Neuronal stem cell (in vitro differentiated cells): ENCODE results near the gene LIFR.

Experiments
- DNase-seq: peaks from one replicate; pipeline ENCODE4 v3.0.0-alpha.2; 2013; ENCODE audit warnings: low spot score
- H2AFZ ChIP-seq: one replicate; pipeline ENCODE4 v1.6.1; 2013; ENCODE audit warnings: mild to moderate bottlenecking, low read length, inconsistent platforms
- H2AK5ac ChIP-seq: 2 replicates; pipeline ENCODE4 v1.6.1; 2013; ENCODE audit warnings: low read depth, mild to moderate bottlenecking, inconsistent platforms, low read length, moderate library complexity, mixed read lengths
- H2BK120ac ChIP-seq: 2 replicates; pipeline ENCODE4 v1.6.1; 2013; ENCODE audit warnings: low read depth, mild to moderate bottlenecking, inconsistent platforms, low read length, moderate library complexity, mixed read lengths
- H2BK12ac ChIP-seq: one replicate; pipeline ENCODE4 v1.6.1; 2013; ENCODE audit warnings: low read length, inconsistent platforms
- H2BK15ac ChIP-seq: 2 replicates; pipeline ENCODE4 v1.6.1; 2013; ENCODE audit warnings: mild to moderate bottlenecking, low read length, inconsistent platforms, mixed read lengths
- H2BK5ac ChIP-seq: one replicate; pipeline ENCODE4 v1.6.1; 2013; ENCODE audit warnings: inconsistent platforms, mild to moderate bottlenecking, low read length, moderate library complexity
- H3K14ac ChIP-seq: one replicate; pipeline ENCODE4 v1.6.1; 2013; ENCODE audit warnings: low read length, inconsistent platforms
- H3K18ac ChIP-seq: 2 replicates; pipeline ENCODE4 v1.6.1; 2013; ENCODE audit warnings: low read length, inconsistent platforms
- H3K23ac ChIP-seq: 2 replicates; pipeline ENCODE4 v1.6.1; 2013; ENCODE audit warnings: low read depth, mild to moderate bottlenecking, mixed read lengths, low read length, inconsistent platforms; ENCODE audit not compliant: poor library complexity
- H3K27ac ChIP-seq: replicated peaks from 3 replicates; pipeline ENCODE4 v1.5.1; 2013; ENCODE audit warnings: low read length, inconsistent platforms
- H3K27me3 ChIP-seq, 3 experiments: 2 replicates each; pipeline ENCODE4 v1.6.1; 2013; ENCODE audit warnings: low read length in 3 of 3, mild to moderate bottlenecking in 2 of 3, inconsistent platforms in 1 of 3, low read depth in 1 of 3, mixed read lengths in 1 of 3, moderate library complexity in 1 of 3; ENCODE audit not compliant: control insufficient read depth in 3 of 3, insufficient read depth in 3 of 3
- H3K36me3 ChIP-seq, 2 donors: replicated peaks in 1 of 2; 2 replicates each; pipeline ENCODE4 v1.6.1; 2013; ENCODE audit warnings: low read length in 2 of 2; ENCODE audit not compliant: control insufficient read depth in 2 of 2, insufficient read depth in 2 of 2
- H3K4ac ChIP-seq: 2 replicates; pipeline ENCODE4 v1.6.1; 2013; ENCODE audit warnings: inconsistent platforms, mild to moderate bottlenecking, low read length, moderate library complexity
- H3K4me1 ChIP-seq, 2 donors: 1 replicate in 1 of 2; 2 replicates in 1 of 2; pipeline ENCODE4 v1.6.1; 2013; ENCODE audit warnings: low read length in 2 of 2, low read depth in 1 of 2; ENCODE audit not compliant: control insufficient read depth in 2 of 2, insufficient read depth in 1 of 2
- H3K4me2 ChIP-seq: one replicate; pipeline ENCODE4 v1.6.1; 2013; ENCODE audit warnings: mild to moderate bottlenecking, low read length, inconsistent platforms; ENCODE audit not compliant: insufficient read depth, poor library complexity, severe bottlenecking
- H3K4me3 ChIP-seq, 2 donors: 2 replicates each; pipeline ENCODE4 v1.5.1; 2013; ENCODE audit warnings: low read length in 2 of 2, mild to moderate bottlenecking in 2 of 2, inconsistent platforms in 1 of 2, moderate library complexity in 1 of 2
- H3K79me1 ChIP-seq: one replicate; pipeline ENCODE4 v1.6.1; 2013; ENCODE audit warnings: low read depth, mild to moderate bottlenecking, inconsistent platforms, low read length, moderate library complexity
- H3K9ac ChIP-seq: one replicate; pipeline ENCODE4 v1.6.1; 2013; ENCODE audit warnings: mild to moderate bottlenecking, low read depth, low read length, inconsistent platforms; ENCODE audit not compliant: poor library complexity
- H3K9me3 ChIP-seq, 2 donors: replicated peaks in 1 of 2; 2 replicates each; pipeline versions ENCODE3 to v1.6.1; 2013; ENCODE audit warnings: low read length in 2 of 2, mild to moderate bottlenecking in 2 of 2, inconsistent platforms in 1 of 2, low read depth in 1 of 2, mixed read lengths in 1 of 2, moderate library complexity in 1 of 2; ENCODE audit not compliant: control insufficient read depth in 2 of 2, insufficient read depth in 1 of 2
- H4K8ac ChIP-seq: one replicate; pipeline ENCODE4 v1.6.1; 2013; ENCODE audit warnings: low read depth, mild to moderate bottlenecking, inconsistent platforms, low read length, moderate library complexity
- H4K91ac ChIP-seq: one replicate; pipeline ENCODE4 v1.6.1; 2013; ENCODE audit warnings: low read length, low read depth, mild to moderate bottlenecking, inconsistent platforms; ENCODE audit not compliant: poor library complexity
- WGBS, 2 donors: extraction: QIAGEN DNeasy Blood & Tissue Kit; methylation state at CpG; one replicate each; pipeline ENCODE4 v1.1.7; 2013; ENCODE audit warnings: missing lambda C conversion rate in 2 of 2, mixed read lengths in 1 of 2; ENCODE audit not compliant: insufficient read length in 2 of 2, insufficient replicate concordance in 1 of 2; ENCODE audit errors: extremely low coverage in 2 of 2; 5-methylcytosine and 5-hydroxymethylcytosine counted together

The LIFR gene

DNA sequence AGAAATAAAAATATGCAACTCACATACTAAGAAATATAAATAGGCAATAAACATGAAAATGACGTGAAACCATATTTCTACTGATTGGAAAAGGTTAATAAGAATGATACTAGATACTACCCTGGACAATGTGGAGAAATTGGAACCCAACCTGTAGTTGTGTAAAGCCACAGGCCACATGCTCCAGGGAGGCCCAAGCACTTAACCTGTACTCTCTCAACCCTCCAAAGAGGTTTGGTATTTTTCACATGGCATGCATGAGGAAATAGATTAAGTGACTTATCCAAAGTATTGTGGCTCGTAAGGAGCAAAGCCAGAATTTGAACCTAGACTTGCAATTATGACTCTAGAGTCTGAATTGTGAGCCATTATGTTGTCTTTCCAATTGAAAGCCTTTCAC lies 13.4 kb downstream of the LIFR start:
- H3K9me3 ChIP-seq, result no peaks in the 10 kb centered on the region
- peaks cover 0 to 4% of the 10 kb centered on the region in 2 donors for H3K36me3 ChIP-seq
- H3K4me2 ChIP-seq, result no peak overlapping the region
- H2BK5ac ChIP-seq, result no peak overlapping the region
- no peak overlapping the region for H2BK15ac ChIP-seq
- no peak overlapping the region for H4K91ac ChIP-seq
- no peak overlapping the region for H3K23ac ChIP-seq
- no peak overlapping the region for H3K9ac ChIP-seq
- no peak for DNase-seq
- no peak overlapping the region for H4K8ac ChIP-seq
- no peaks in the 10 kb centered on the region for H3K79me1 ChIP-seq
- no peak overlapping the region for H3K14ac ChIP-seq
- WGBS, 2 donors, result no CpG with 5 or more reads among the region's 2 CpGs
- H2AK5ac ChIP-seq, result no peak overlapping the region
- H3K27ac ChIP-seq, result no peak overlapping the region
- no peak overlapping the region for H3K18ac ChIP-seq
- H2BK120ac ChIP-seq, result no peak overlapping the region
- H2BK12ac ChIP-seq, result no peak overlapping the region
- peaks cover 0 to 2% of the 10 kb centered on the region in 2 donors for H3K4me1 ChIP-seq
- H3K27me3 ChIP-seq, result no peaks in the 10 kb centered on the region
- H3K4ac ChIP-seq, result no peak overlapping the region
- H2AFZ ChIP-seq, result no peak overlapping the region
- no peak overlapping the region for H3K4me3 ChIP-seq

DNA sequence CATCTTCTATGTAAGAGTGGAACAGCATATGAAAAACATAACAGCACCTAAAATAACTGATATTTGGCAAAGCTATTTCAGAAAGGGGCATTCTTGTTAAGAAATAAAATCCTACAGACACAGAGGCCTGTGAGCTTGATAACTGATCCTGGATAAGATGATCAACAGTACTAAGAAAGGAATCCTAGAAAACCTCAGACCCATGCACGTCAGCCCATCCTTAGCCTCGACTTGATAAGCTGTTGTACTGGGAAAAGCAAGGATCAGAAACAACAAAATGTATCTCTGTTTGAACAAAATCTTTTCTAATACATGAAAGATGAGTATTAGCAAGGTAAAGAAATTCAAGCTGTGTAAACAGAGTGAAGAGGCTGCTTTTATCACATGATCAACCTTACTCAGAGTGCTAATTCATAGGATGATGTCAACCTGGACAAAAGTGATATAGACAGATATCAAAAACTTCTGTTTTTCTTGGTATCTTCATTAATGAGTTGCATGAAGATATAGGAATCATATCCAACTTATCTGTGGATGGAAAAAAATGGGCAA lies 15.2 kb downstream of the LIFR start:
- Histone ChIP-seq H2AFZ (no peak overlapping the region), H3K36me3 (peaks cover 0 to 4% of the 10 kb centered on the region in 2 donors), H3K4me3 (no peak overlapping the region), H3K4ac (no peak overlapping the region), H3K27me3 (no peaks in the 10 kb centered on the region), H2BK5ac (no peak overlapping the region), H2AK5ac (no peak overlapping the region), H3K4me1 (peaks cover 2% of the 10 kb centered on the region in 2 donors), H3K27ac (no peak overlapping the region), H2BK12ac (no peak overlapping the region), H2BK15ac (no peak overlapping the region), H3K9ac (no peak overlapping the region), H3K18ac (no peak overlapping the region), H3K23ac (no peak overlapping the region), H3K14ac (no peak overlapping the region), H2BK120ac (no peak overlapping the region), H3K79me1 (no peaks in the 10 kb centered on the region), H4K91ac (no peak overlapping the region), H4K8ac (no peak overlapping the region), H3K9me3 (no peaks in the 10 kb centered on the region), H3K4me2 (no peak overlapping the region)
- WGBS, 2 donors, result no CpG with 5 or more reads among the region's 2 CpGs
- no peak for DNase-seq

DNA sequence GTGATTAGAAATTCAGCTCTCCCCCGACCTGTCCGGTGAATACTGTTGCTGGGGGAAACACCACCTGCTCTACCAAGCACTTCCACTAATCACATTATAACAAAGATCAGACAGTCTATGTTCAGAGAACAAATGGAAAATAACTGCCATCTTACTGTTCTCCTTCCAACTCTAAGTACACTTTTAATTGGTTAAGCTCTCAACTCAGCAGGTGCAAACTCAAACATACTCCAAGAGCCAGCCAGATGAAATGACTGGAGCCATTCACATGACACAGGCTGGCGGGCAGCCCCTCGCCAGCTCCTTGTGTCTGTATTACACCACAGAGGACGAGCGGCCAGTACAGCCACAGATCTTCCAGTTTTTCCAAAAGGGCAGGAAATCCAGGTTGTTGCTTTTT lies 16.1 kb downstream of the LIFR start:
- no peak overlapping the region for H3K14ac ChIP-seq
- H3K18ac ChIP-seq, result no peak overlapping the region
- H2AFZ ChIP-seq, result no peak overlapping the region
- H3K27ac ChIP-seq, result no peak overlapping the region
- peaks cover 0 to 4% of the 10 kb centered on the region in 2 donors for H3K36me3 ChIP-seq
- H3K9ac ChIP-seq, result no peak overlapping the region
- H2BK12ac ChIP-seq, result no peak overlapping the region
- no peak overlapping the region for H3K4ac ChIP-seq
- no peaks in the 10 kb centered on the region for H3K27me3 ChIP-seq
- no peaks in the 10 kb centered on the region for H3K79me1 ChIP-seq
- DNase-seq, result no peak
- H3K9me3 ChIP-seq, result no peaks in the 10 kb centered on the region
- no peak overlapping the region for H4K91ac ChIP-seq
- no peak overlapping the region for H2AK5ac ChIP-seq
- peaks cover 2% of the 10 kb centered on the region in 2 donors for H3K4me1 ChIP-seq
- no peak overlapping the region for H2BK15ac ChIP-seq
- H2BK5ac ChIP-seq, result no peak overlapping the region
- no peak overlapping the region for H2BK120ac ChIP-seq
- H3K4me2 ChIP-seq, result no peak overlapping the region
- H3K23ac ChIP-seq, result no peak overlapping the region
- no CpG with 5 or more reads among the region's 6 CpGs for WGBS, 2 donors
- no peak overlapping the region for H3K4me3 ChIP-seq
- no peak overlapping the region for H4K8ac ChIP-seq

DNA sequence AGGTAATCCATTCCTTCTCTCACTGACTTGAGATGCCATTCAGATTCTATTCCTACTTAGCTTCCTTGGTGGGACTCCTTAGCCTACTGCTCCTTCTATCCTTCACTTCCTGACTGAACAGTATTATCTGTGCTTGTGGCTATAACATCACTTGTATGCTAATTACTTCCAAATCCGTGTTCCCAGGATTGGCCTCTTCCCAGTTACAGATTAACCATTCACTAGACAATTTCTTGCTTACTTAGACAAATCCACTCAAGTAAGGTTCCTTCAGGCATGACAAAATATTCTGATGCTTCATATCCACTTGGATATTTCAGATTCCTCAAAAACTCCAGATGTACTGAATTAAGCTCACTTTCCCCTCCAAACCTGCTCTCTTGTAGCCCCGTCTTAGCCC lies 18.3 kb downstream of the LIFR start:
- no CpG with 5 or more reads among the region's 2 CpGs for WGBS, 2 donors
- H3K79me1 ChIP-seq, result no peaks in the 10 kb centered on the region
- no peak overlapping the region for H4K8ac ChIP-seq
- H4K91ac ChIP-seq, result no peak overlapping the region
- no peak overlapping the region for H2BK5ac ChIP-seq
- no peak overlapping the region for H3K4me2 ChIP-seq
- no peak overlapping the region for H3K4me3 ChIP-seq
- no peak overlapping the region for H2BK15ac ChIP-seq
- H3K14ac ChIP-seq, result peak overlapping the region; percentile 27
- no peak overlapping the region for H3K18ac ChIP-seq
- no peak overlapping the region for H2AK5ac ChIP-seq
- no peak overlapping the region for H3K23ac ChIP-seq
- no peak overlapping the region for H3K27ac ChIP-seq
- no peaks in the 10 kb centered on the region for H3K27me3 ChIP-seq
- no peak overlapping the region for H3K4ac ChIP-seq
- no peak overlapping the region for H2BK120ac ChIP-seq
- H3K9ac ChIP-seq, result no peak overlapping the region
- peaks cover 0 to 4% of the 10 kb centered on the region in 2 donors for H3K36me3 ChIP-seq
- no peak overlapping the region for H2AFZ ChIP-seq
- H3K4me1 ChIP-seq, result peaks cover 2 to 14% of the 10 kb centered on the region in 2 donors
- DNase-seq, result no peak
- no peak overlapping the region for H2BK12ac ChIP-seq
- no peaks in the 10 kb centered on the region for H3K9me3 ChIP-seq
